ENCODE data around the gene C18orf63. TPM values are rescaled to one million over a fixed set of nuclear protein-coding genes. Genes with fewer than 3 reads are reported as not detected.

C18orf63 gene
- total RNA-seq, 1 experiment from 2014 or later = not detected

DNA sequence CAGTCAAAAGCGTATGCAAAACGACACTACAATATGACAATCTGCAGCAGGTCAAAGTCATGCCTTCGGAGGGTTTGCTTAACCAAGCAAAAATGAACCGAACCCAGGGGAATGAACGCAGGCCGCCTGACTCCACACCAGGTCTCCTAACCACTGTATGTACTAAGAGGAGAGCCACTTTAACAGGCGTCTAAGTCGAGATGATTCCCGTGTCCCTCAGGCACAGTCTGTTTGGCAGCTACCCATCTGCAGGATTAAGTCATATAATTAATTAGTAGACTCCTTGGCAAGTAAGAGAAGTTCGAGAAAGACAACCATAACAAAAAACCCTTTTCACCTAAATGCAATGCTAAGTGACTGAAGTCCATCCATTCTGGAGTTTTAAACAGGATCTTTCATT is 39.0 kb upstream of the C18orf63 start:
- CTCF ChIA-PET = no interaction called here
- TF ChIP-seq, protein P1, sequence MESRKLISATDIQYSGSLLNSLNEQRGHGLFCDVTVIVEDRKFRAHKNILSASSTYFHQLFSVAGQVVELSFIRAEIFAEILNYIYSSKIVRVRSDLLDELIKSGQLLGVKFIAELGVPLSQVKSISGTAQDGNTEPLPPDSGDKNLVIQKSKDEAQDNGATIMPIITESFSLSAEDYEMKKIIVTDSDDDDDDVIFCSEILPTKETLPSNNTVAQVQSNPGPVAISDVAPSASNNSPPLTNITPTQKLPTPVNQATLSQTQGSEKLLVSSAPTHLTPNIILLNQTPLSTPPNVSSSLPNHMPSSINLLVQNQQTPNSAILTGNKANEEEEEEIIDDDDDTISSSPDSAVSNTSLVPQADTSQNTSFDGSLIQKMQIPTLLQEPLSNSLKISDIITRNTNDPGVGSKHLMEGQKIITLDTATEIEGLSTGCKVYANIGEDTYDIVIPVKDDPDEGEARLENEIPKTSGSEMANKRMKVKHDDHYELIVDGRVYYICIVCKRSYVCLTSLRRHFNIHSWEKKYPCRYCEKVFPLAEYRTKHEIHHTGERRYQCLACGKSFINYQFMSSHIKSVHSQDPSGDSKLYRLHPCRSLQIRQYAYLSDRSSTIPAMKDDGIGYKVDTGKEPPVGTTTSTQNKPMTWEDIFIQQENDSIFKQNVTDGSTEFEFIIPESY (IDR thresholded peaks at IDR 0.05; ENCODE audit: extremely low read depth, insufficient replicate concordance, low read length) = no peak
- TF ChIP-seq EZH2phosphoT487 (IDR thresholded peaks at IDR 0.05; ENCODE audit: borderline replicate concordance) (no peak), EZH2 (IDR thresholded peaks at IDR 0.05) (no peak), ZFX (IDR thresholded peaks at IDR 0.05) (no peak), SIN3A (IDR thresholded peaks at IDR 0.05; ENCODE audit: low read depth) (no peak), JUND (IDR thresholded peaks at IDR 0.05) (no peak)
- TF ChIP-seq, protein P2, sequence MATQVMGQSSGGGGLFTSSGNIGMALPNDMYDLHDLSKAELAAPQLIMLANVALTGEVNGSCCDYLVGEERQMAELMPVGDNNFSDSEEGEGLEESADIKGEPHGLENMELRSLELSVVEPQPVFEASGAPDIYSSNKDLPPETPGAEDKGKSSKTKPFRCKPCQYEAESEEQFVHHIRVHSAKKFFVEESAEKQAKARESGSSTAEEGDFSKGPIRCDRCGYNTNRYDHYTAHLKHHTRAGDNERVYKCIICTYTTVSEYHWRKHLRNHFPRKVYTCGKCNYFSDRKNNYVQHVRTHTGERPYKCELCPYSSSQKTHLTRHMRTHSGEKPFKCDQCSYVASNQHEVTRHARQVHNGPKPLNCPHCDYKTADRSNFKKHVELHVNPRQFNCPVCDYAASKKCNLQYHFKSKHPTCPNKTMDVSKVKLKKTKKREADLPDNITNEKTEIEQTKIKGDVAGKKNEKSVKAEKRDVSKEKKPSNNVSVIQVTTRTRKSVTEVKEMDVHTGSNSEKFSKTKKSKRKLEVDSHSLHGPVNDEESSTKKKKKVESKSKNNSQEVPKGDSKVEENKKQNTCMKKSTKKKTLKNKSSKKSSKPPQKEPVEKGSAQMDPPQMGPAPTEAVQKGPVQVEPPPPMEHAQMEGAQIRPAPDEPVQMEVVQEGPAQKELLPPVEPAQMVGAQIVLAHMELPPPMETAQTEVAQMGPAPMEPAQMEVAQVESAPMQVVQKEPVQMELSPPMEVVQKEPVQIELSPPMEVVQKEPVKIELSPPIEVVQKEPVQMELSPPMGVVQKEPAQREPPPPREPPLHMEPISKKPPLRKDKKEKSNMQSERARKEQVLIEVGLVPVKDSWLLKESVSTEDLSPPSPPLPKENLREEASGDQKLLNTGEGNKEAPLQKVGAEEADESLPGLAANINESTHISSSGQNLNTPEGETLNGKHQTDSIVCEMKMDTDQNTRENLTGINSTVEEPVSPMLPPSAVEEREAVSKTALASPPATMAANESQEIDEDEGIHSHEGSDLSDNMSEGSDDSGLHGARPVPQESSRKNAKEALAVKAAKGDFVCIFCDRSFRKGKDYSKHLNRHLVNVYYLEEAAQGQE (IDR thresholded peaks at IDR 0.05; ENCODE audit: low read depth) = no peak
- TF ChIP-seq, protein P3, sequence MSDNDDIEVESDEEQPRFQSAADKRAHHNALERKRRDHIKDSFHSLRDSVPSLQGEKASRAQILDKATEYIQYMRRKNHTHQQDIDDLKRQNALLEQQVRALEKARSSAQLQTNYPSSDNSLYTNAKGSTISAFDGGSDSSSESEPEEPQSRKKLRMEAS (IDR thresholded peaks at IDR 0.05) = no peak

More for the DNA sequence above, 39.0 kb upstream of the C18orf63 start:
- no peak overlapping the region for H3K4me3 ChIP-seq (replicated peaks in 1 of 2; ENCODE audit: low read depth in 1 of 2, low read length in 2 of 2)
- H3K4me1 ChIP-seq (ENCODE audit: control insufficient read depth in 1 of 2, insufficient read depth in 2 of 2, low read length in 2 of 2) = no peaks in the 10 kb centered on the region; a peak in 1 of 4 replicates
- H3K27me3 ChIP-seq (ENCODE audit: insufficient read depth, low read length) = no peaks in the 10 kb centered on the region
- ATAC-seq = no peak
- ChIA-PET POLR2A (no interaction called here), RAD21 (ENCODE audit: low non-redundant PET in 1 of 2, low total read pairs in 2 of 2, uncharacterized antibody in 2 of 2, unreplicated experiment in 2 of 2) (no interaction called here)
- no peak overlapping the region for H3K27ac ChIP-seq (ENCODE audit: low read depth, low read length)
- no peaks in the 10 kb centered on the region for H3K36me3 ChIP-seq (ENCODE audit: control insufficient read depth in 1 of 2, insufficient read depth in 2 of 2, low read length in 2 of 2)
- BruUV-seq (replicated peaks) = no TSS peak
- no peak overlapping the region for H2AFZ ChIP-seq (ENCODE audit: low read depth, low read length, poor library complexity, severe bottlenecking)
- no peak overlapping the region for H3K4me2 ChIP-seq (ENCODE audit: low read length)
- intact Hi-C loops (cut with micrococcal nuclease) = no loop called here
- no peaks in the 10 kb centered on the region for H4K20me1 ChIP-seq (ENCODE audit: insufficient read depth)
- no peaks in the 10 kb centered on the region for H3K9me3 ChIP-seq (ENCODE audit: control insufficient read depth in 1 of 2, insufficient read depth in 1 of 2, low read depth in 1 of 2, low read length in 2 of 2)
- no peak for DNase-seq (ENCODE audit: low read depth, low spot score)
- H3K9me2 ChIP-seq (ENCODE audit: insufficient read depth) = no peaks in the 10 kb centered on the region
- H3K79me2 ChIP-seq (ENCODE audit: insufficient read depth, low read length) = no peaks in the 10 kb centered on the region
- H3K9ac ChIP-seq (ENCODE audit: low read length) = no peak overlapping the region

Data from HCT116 (cell line).